Activated CD4-positive, CD25-positive, alpha-beta regulatory T cell treated with anti-CD3 and anti-CD28 coated beads, Interleukin-2, amount 50 U/mL, for 72 hours (primary cell): Measurements from ENCODE around the gene CACNA1S.
A peak's percentile ranks its signal among the peaks of the same experiment; 100 is the strongest.

ENCODE experiments used
- DNase-seq: peaks from one replicate; pipeline ENCODE4 v3.0.0; 2021

Gene CACNA1S

GRCh38 chr1:201112173-201112731 is at the start of gene CACNA1S:
TSS of gene CACNA1S (minus strand) at chr1:201112426. CDS start at chr1:201112339, 87 bp downstream.
- no peak for DNase-seq

- DNase-seq = no peak
These were observed 45.7 kb upstream of the CACNA1S start for GRCh38 chr1:201157949-201158348.

GRCh38 chr1:201156819-201157218 is 44.6 kb upstream of the CACNA1S start:
- no peak for DNase-seq

- no peak for DNase-seq
These were observed 44.1 kb upstream of the CACNA1S start for GRCh38 chr1:201156346-201156745.

GRCh38 chr1:201155354-201155753 is 43.1 kb upstream of the CACNA1S start:
- no peak for DNase-seq

- DNase-seq = peak; percentile 96
These were observed 42.4 kb upstream of the CACNA1S start, which contains the start of gene TMEM9 for GRCh38 chr1:201154389-201155165. TSS of gene TMEM9 (minus strand) at chr1:201154474. CDS start at chr1:201153923, 551 bp downstream.

GRCh38 chr1:201153474-201154388 is 41.5 kb upstream of the CACNA1S start:
- DNase-seq = no peak

- no peak for DNase-seq
These were observed 37.2 kb upstream of the CACNA1S start for GRCh38 chr1:201149400-201149799.

- DNase-seq = no peak
These were observed 35.3 kb upstream of the CACNA1S start for GRCh38 chr1:201147396-201148015.

GRCh38 chr1:201146626-201147390 is 34.6 kb upstream of the CACNA1S start:
- peak; percentile 7 for DNase-seq

- no peak for DNase-seq
These were observed 33.6 kb upstream of the CACNA1S start for GRCh38 chr1:201145816-201146215.

- no peak for DNase-seq
These were observed 32.9 kb upstream of the CACNA1S start for GRCh38 chr1:201145132-201145531.

- DNase-seq = no peak
These were observed 32.5 kb upstream of the CACNA1S start for GRCh38 chr1:201144701-201145100.

- DNase-seq = no peak
These were observed 31.8 kb upstream of the CACNA1S start for GRCh38 chr1:201143726-201144635.

GRCh38 chr1:201142849-201143725 is 30.9 kb upstream of the CACNA1S start:
- no peak for DNase-seq

- no peak for DNase-seq
These were observed 30.0 kb upstream of the CACNA1S start for GRCh38 chr1:201142011-201142848.

- no peak for DNase-seq
These were observed 29.2 kb upstream of the CACNA1S start for GRCh38 chr1:201141418-201141817.

- DNase-seq = no peak
These were observed 28.7 kb upstream of the CACNA1S start for GRCh38 chr1:201140941-201141260.
